ENCODE measurements around the gene NFIB. TPM values are rescaled to one million over a fixed set of nuclear protein-coding genes. Genes with fewer than 3 reads are reported as not detected.

Gene NFIB
- total RNA-seq, 4 donors from 2014 or later = 24.0 to 40.9 (median 30.6) TPM

- DNase-seq (no peak), ATAC-seq (no peak)
- in situ Hi-C loops (cut with MboI; ENCODE audit: low sequenced_read_pairs in 4 of 4) (loop anchor here in 1 of 4 donors (25.0 kb wide), 1 partner anchor 661 kb away; no protein-coding TSS in a partner anchor), intact Hi-C loops (cut with DNase I; ENCODE audit: low total_unique reads) (loop anchor here (10.0 kb wide), 1 partner anchor 674 kb away; no protein-coding TSS in a partner anchor)
- no peaks in the 10 kb centered on the region for H3K9me3 ChIP-seq
- peaks cover 20 to 39% of the 10 kb centered on the region in 2 donors for H3K4me1 ChIP-seq
- TF ChIP-seq, protein P1, sequence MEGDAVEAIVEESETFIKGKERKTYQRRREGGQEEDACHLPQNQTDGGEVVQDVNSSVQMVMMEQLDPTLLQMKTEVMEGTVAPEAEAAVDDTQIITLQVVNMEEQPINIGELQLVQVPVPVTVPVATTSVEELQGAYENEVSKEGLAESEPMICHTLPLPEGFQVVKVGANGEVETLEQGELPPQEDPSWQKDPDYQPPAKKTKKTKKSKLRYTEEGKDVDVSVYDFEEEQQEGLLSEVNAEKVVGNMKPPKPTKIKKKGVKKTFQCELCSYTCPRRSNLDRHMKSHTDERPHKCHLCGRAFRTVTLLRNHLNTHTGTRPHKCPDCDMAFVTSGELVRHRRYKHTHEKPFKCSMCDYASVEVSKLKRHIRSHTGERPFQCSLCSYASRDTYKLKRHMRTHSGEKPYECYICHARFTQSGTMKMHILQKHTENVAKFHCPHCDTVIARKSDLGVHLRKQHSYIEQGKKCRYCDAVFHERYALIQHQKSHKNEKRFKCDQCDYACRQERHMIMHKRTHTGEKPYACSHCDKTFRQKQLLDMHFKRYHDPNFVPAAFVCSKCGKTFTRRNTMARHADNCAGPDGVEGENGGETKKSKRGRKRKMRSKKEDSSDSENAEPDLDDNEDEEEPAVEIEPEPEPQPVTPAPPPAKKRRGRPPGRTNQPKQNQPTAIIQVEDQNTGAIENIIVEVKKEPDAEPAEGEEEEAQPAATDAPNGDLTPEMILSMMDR (IDR thresholded peaks at IDR 0.05 in 4 of 5, conservative IDR thresholded peaks at IDR 0.05 in 1 of 5) = no peak
- TF ChIP-seq POLR2A (IDR thresholded peaks at IDR 0.05) = no peak
- H3K36me3 ChIP-seq = no peaks in the 10 kb centered on the region
- H3K27ac ChIP-seq = peak overlapping the region; percentile 1 to 69 (median 64)
- H3K27me3 ChIP-seq = no peaks in the 10 kb centered on the region
- H3K4me3 ChIP-seq = no peak overlapping the region
These were observed 215.3 kb downstream of the NFIB start for GRCh38 chr9:14098486-14099180.

DNA sequence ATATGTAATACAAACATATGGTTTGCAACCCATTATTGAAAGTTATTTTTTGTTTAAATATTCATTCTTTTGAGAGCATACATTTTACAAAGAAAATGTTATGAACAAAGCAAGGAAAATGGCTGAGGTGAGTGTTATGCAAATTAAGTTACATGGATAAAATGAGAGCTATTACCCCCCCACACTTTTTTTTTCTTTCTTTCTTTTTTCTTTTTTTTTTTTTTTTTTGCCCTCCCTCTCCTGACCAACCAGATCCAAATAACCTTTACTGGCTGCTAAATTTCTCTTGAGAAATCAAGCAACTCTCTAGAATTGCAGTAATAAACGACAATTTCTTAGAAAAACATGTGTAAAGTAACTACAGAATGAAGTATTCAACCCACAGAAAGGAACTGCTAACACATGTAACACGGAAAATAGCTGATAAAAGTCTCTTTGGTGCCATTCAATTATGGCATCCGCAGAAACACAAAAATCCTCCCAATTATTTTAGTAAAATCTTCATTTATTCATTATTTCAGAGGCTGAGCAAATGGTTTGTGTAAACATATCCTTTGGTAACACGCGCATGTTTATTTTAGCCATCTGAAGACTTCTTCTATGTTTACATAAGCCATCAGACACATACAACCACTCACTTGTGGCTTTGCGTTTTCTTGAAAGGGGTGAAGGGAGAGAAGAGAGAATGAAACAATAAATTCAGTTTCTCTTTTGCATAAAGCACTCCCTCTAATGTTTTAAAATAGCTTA lies 216.1 kb downstream of the NFIB start:
- no peak for ATAC-seq
- H3K4me1 ChIP-seq = peaks cover 20 to 31% of the 10 kb centered on the region in 2 donors
- no peaks in the 10 kb centered on the region for H3K27me3 ChIP-seq
- in situ Hi-C loops (cut with MboI; ENCODE audit: low sequenced_read_pairs in 4 of 4) = loop anchor here in 1 of 4 donors (25.0 kb wide), 1 partner anchor 661 kb away; no protein-coding TSS in a partner anchor
- H3K4me3 ChIP-seq = no peak overlapping the region
- no peak for DNase-seq
- intact Hi-C loops (cut with DNase I; ENCODE audit: low total_unique reads) = loop anchor here (10.0 kb wide), 1 partner anchor 673 kb away; no protein-coding TSS in a partner anchor
- TF ChIP-seq POLR2A (IDR thresholded peaks at IDR 0.05) = no peak
- TF ChIP-seq, protein P1 (IDR thresholded peaks at IDR 0.05 in 4 of 5, conservative IDR thresholded peaks at IDR 0.05 in 1 of 5) = no peak
- no peaks in the 10 kb centered on the region for H3K9me3 ChIP-seq
- H3K27ac ChIP-seq = peak overlapping the region; percentile 1 to 69 (median 64)
- H3K36me3 ChIP-seq = no peaks in the 10 kb centered on the region

- Histone ChIP-seq H3K27me3 (no peaks in the 10 kb centered on the region), H3K36me3 (no peaks in the 10 kb centered on the region), H3K4me1 (peaks cover 20 to 31% of the 10 kb centered on the region in 2 donors), H3K9me3 (no peaks in the 10 kb centered on the region), H3K4me3 (peak overlapping the region in 1 of 4 donors; percentile 27), H3K27ac (peak overlapping the region; percentile 39 to 69 (median 64))
- in situ Hi-C loops (cut with MboI; ENCODE audit: low sequenced_read_pairs in 4 of 4) = loop anchor here in 1 of 4 donors (25.0 kb wide), 1 partner anchor 660 kb away; no protein-coding TSS in a partner anchor
- TF ChIP-seq, protein P1 (IDR thresholded peaks at IDR 0.05 in 4 of 5, conservative IDR thresholded peaks at IDR 0.05 in 1 of 5) = no peak
- no peak for TF ChIP-seq POLR2A (IDR thresholded peaks at IDR 0.05)
- ATAC-seq = peak; percentile 43 to 65
- intact Hi-C loops (cut with DNase I; ENCODE audit: low total_unique reads) = loop anchor here (10.0 kb wide), 1 partner anchor 672 kb away; no protein-coding TSS in a partner anchor
- DNase-seq = no peak
These were observed 216.7 kb downstream of the NFIB start for GRCh38 chr9:14097215-14097614.

DNA sequence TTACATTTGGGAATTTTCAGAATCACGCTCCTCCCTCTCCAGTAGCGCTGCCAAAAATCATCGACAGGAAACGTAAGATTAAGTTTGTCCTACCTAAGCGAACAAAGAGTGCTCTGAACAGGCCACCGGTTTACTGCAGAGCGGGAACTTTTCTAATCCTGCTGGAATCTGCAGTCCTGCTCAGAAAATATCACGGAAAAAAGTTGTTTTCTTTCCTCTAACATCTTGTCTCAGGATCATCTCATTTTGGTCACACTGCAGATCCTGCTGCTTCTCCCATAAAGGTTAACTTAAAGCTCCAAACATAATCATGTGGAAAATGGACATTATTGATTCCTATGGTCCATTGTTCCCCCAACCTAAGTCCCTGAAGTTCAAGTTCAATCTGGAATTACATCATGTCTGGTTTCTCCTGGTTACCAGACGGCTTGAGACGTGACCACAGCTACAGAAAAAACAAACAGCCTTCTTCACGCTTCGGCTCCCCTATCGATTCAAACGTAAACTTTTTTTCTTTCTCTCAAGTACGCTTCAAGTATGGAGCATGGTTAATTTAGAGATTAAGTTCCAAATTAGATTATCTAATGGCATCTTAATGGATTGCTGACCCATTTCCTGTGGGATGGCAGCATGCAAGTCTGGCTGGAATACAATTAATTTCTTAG lies 217.6 kb downstream of the NFIB start:
- peaks cover 20 to 31% of the 10 kb centered on the region in 2 donors for H3K4me1 ChIP-seq
- TF ChIP-seq, protein P1 (IDR thresholded peaks at IDR 0.05 in 4 of 5, conservative IDR thresholded peaks at IDR 0.05 in 1 of 5) = no peak
- TF ChIP-seq POLR2A (IDR thresholded peaks at IDR 0.05) = no peak
- peak; percentile 39 to 68 for ATAC-seq
- peak overlapping the region; percentile 14 to 27 (median 18) for H3K4me3 ChIP-seq
- in situ Hi-C loops (cut with MboI; ENCODE audit: low sequenced_read_pairs in 4 of 4) = loop anchor here in 1 of 4 donors (25.0 kb wide), 1 partner anchor 659 kb away; no protein-coding TSS in a partner anchor
- intact Hi-C loops (cut with DNase I; ENCODE audit: low total_unique reads) = loop anchor here (10.0 kb wide), 1 partner anchor 672 kb away; no protein-coding TSS in a partner anchor
- no peaks in the 10 kb centered on the region for H3K36me3 ChIP-seq
- no peaks in the 10 kb centered on the region for H3K27me3 ChIP-seq
- H3K27ac ChIP-seq = peak overlapping the region; percentile 39 to 69 (median 64)
- no peaks in the 10 kb centered on the region for H3K9me3 ChIP-seq
- no peak for DNase-seq
